Globus pallidus (tissue), 1 donor: ENCODE data around the gene MVB12B.

Experiments
- DNase-seq: peaks from one replicate; pipeline ENCODE4 v3.0.0-alpha.2; 2015; ENCODE audit warnings: low spot score

MVB12B gene

GRCh38 chr9:126408004-126408403, 81.4 kb downstream of the MVB12B start:
- no peak for DNase-seq

- DNase-seq = no peak
Observed at GRCh38 chr9:126410229-126410628, 83.6 kb downstream of the MVB12B start.

- DNase-seq = no peak
Observed at GRCh38 chr9:126411225-126411947, 84.8 kb downstream of the MVB12B start.

GRCh38 chr9:126411948-126412284, 85.3 kb downstream of the MVB12B start:
- DNase-seq = no peak

- DNase-seq = no peak
Observed at GRCh38 chr9:126412905-126413304, 86.3 kb downstream of the MVB12B start.

GRCh38 chr9:126413391-126414068, 86.9 kb downstream of the MVB12B start:
- no peak for DNase-seq

- no peak for DNase-seq
Observed at GRCh38 chr9:126415741-126416370, 89.2 kb downstream of the MVB12B start.

- no peak for DNase-seq
Observed at GRCh38 chr9:126417043-126417442, 90.4 kb downstream of the MVB12B start.

- DNase-seq = no peak
Observed at GRCh38 chr9:126417684-126418083, 91.1 kb downstream of the MVB12B start.

GRCh38 chr9:126418608-126419007, 92.0 kb downstream of the MVB12B start:
- DNase-seq = no peak

- no peak for DNase-seq
Observed at GRCh38 chr9:126419475-126419874, 92.8 kb downstream of the MVB12B start.

GRCh38 chr9:126420135-126420534, 93.5 kb downstream of the MVB12B start:
- DNase-seq = no peak

- DNase-seq = no peak
Observed at GRCh38 chr9:126420643-126421564, 94.3 kb downstream of the MVB12B start.

GRCh38 chr9:126421567-126422428, 95.2 kb downstream of the MVB12B start:
- no peak for DNase-seq

- DNase-seq = no peak
Observed at GRCh38 chr9:126423142-126423915, 96.7 kb downstream of the MVB12B start.

GRCh38 chr9:126423916-126424185, 97.2 kb downstream of the MVB12B start:
- no peak for DNase-seq

GRCh38 chr9:126424511-126424910, 97.9 kb downstream of the MVB12B start:
- no peak for DNase-seq

GRCh38 chr9:126428534-126429175, 102.0 kb downstream of the MVB12B start:
- DNase-seq = no peak

- DNase-seq = no peak
Observed at GRCh38 chr9:126429190-126429589, 102.6 kb downstream of the MVB12B start.

GRCh38 chr9:126430124-126430523, 103.5 kb downstream of the MVB12B start:
- no peak for DNase-seq
